ENCODE measurements around the gene RAB15. TPM values are rescaled to one million over a fixed set of nuclear protein-coding genes. Genes with fewer than 3 reads are reported as not detected.

The RAB15 gene
- total and polyA plus RNA-seq, 9 of the 15 experiments (the other 6 are each of a cell fraction or from before 2014, with no cell fraction given) = 0.09 to 0.30 (median 0.16) TPM; not detected in 2

- H3K9me3 ChIP-seq (replicated peaks; ENCODE audit: control insufficient read depth, insufficient read depth, low read depth, low read length) = no peaks in the 10 kb centered on the region
- ChIA-PET CTCF (ENCODE audit: low intra/inter-chr PET ratio) (no interaction called here), POLR2A (interaction anchor here (0.6 to 1.5 kb wide), 3 partner anchors 14 to 68 kb away, joined by 3 to 4 read pairs (median 3); no protein-coding TSS in a partner anchor)
- H2AFZ ChIP-seq (ENCODE audit: low read depth, low read length) = no peak overlapping the region
- in situ Hi-C loops (cut with MboI) = no loop called here
- H3K9me1 ChIP-seq (ENCODE audit: control insufficient read depth, insufficient read depth, low read length) = no peaks in the 10 kb centered on the region
- H3K79me2 ChIP-seq (ENCODE audit: control insufficient read depth, insufficient read depth, low read length) = no peaks in the 10 kb centered on the region
- intact Hi-C loops (cut with micrococcal nuclease) = no loop called here
- TF ChIP-seq OTX1 (CRISPR knock-in tag; IDR thresholded peaks at IDR 0.05) = no peak
- TF ChIP-seq ILK (tag; IDR thresholded peaks at IDR 0.05; ENCODE audit: borderline replicate concordance, low read depth) = no peak
- no peak for TF ChIP-seq FUS (optimal IDR thresholded peaks at IDR 0.05; ENCODE audit: low read depth, low read length)
- H3K4me1 ChIP-seq (replicated peaks in 1 of 2; ENCODE audit: control insufficient read depth in 2 of 2, insufficient read depth in 2 of 2, low read length in 2 of 2) = peaks cover 0 to 3% of the 10 kb centered on the region in 2 experiments; a peak in 2 of 5 replicates
- no peaks in the 10 kb centered on the region for H4K20me1 ChIP-seq (replicated peaks; ENCODE audit: control insufficient read depth, insufficient read depth, low read length)
- no peaks in the 10 kb centered on the region for H3K36me3 ChIP-seq (ENCODE audit: control insufficient read depth, insufficient read depth, low read length)
- no peak overlapping the region for H3K27ac ChIP-seq (ENCODE audit: extremely low read depth, low read depth, low read length)
- 0 out of 4 replicates have a peak overlapping the region, but pooled peaks of 1 of the 2 experiments have one; percentile 32 for H3K9ac ChIP-seq (ENCODE audit: insufficient read depth in 1 of 2, low read depth in 2 of 2, low read length in 2 of 2)
- no peak for DNase-seq (ENCODE audit: extremely low read depth in 1 of 4, low spot score in 3 of 4)
- BruUV-seq (replicated peaks) = no TSS peak
- no peak overlapping the region for H3K4me2 ChIP-seq (ENCODE audit: insufficient read depth, low read length)
- H3K27me3 ChIP-seq (ENCODE audit: control insufficient read depth in 2 of 2, insufficient read depth in 2 of 2, low read length in 2 of 2) = no peaks in the 10 kb centered on the region
- H3K4me3 ChIP-seq = no peak overlapping the region
- ATAC-seq = no peak
- FAIRE-seq = no peak
Observed at GRCh38 chr14:64951724-64952123, 20.4 kb downstream of the RAB15 start.

- H3K27me3 ChIP-seq (ENCODE audit: control insufficient read depth in 2 of 2, insufficient read depth in 2 of 2, low read length in 2 of 2) = no peaks in the 10 kb centered on the region
- 81% methylated on average over 4 of the region's 8 CpGs for WGBS (ENCODE audit: insufficient coverage, low coverage, missing lambda C conversion rate)
- H4K20me1 ChIP-seq (replicated peaks; ENCODE audit: control insufficient read depth, insufficient read depth, low read length) = no peaks in the 10 kb centered on the region
- no peak overlapping the region for H3K4me2 ChIP-seq (ENCODE audit: insufficient read depth, low read length)
- FAIRE-seq = no peak
- no peaks in the 10 kb centered on the region for H3K9me3 ChIP-seq (replicated peaks; ENCODE audit: control insufficient read depth, insufficient read depth, low read depth, low read length)
- CTCF ChIA-PET (ENCODE audit: low intra/inter-chr PET ratio) = no interaction called here
- BruUV-seq (replicated peaks) = no TSS peak
- no peak overlapping the region for H2AFZ ChIP-seq (ENCODE audit: low read depth, low read length)
- no peaks in the 10 kb centered on the region for H3K36me3 ChIP-seq (ENCODE audit: control insufficient read depth, insufficient read depth, low read length)
- no peaks in the 10 kb centered on the region for H3K9me1 ChIP-seq (ENCODE audit: control insufficient read depth, insufficient read depth, low read length)
- H3K9ac ChIP-seq (ENCODE audit: insufficient read depth in 1 of 2, low read depth in 2 of 2, low read length in 2 of 2) = no peak overlapping the region
- no peak overlapping the region for H3K4me3 ChIP-seq
- DNase-seq (ENCODE audit: extremely low read depth in 1 of 4, low spot score in 3 of 4) = no peak
- no peaks in the 10 kb centered on the region for H3K79me2 ChIP-seq (ENCODE audit: control insufficient read depth, insufficient read depth, low read length)
- intact Hi-C loops (cut with micrococcal nuclease) = no loop called here
- POLR2A ChIA-PET = interaction anchor here (0.6 to 1.5 kb wide), 3 partner anchors 14 to 69 kb away, joined by 3 to 4 read pairs (median 3); no protein-coding TSS in a partner anchor
- H3K4me1 ChIP-seq (replicated peaks in 1 of 2; ENCODE audit: control insufficient read depth in 2 of 2, insufficient read depth in 2 of 2, low read length in 2 of 2) = peaks cover 0 to 3% of the 10 kb centered on the region in 2 experiments; a peak in 3 of 5 replicates
- ATAC-seq = no peak
- no peak overlapping the region for H3K27ac ChIP-seq (ENCODE audit: extremely low read depth, low read depth, low read length)
- in situ Hi-C loops (cut with MboI) = no loop called here
- no peak for TF ChIP-seq PHB (CRISPR knock-in tag; IDR thresholded peaks at IDR 0.05)
- no peak for TF ChIP-seq GABPB1 (CRISPR knock-in tag; IDR thresholded peaks at IDR 0.05)
- TF ChIP-seq PKNOX1 (IDR thresholded peaks at IDR 0.05) = no peak
- no peak for TF ChIP-seq ZNF561 (CRISPR knock-in tag; conservative IDR thresholded peaks at IDR 0.05)
- no peak for TF ChIP-seq ZNF280A (IDR thresholded peaks at IDR 0.05; ENCODE audit: low read depth, partially characterized antibody)
- TF ChIP-seq IRF2 (CRISPR knock-in tag; IDR thresholded peaks at IDR 0.05) = no peak
- TF ChIP-seq MAZ (CRISPR knock-in tag; conservative IDR thresholded peaks at IDR 0.05 in 1 of 2, IDR thresholded peaks at IDR 0.05 in 1 of 2) = no peak
- no peak for TF ChIP-seq ZNF408 (CRISPR knock-in tag; IDR thresholded peaks at IDR 0.05; ENCODE audit: low read depth)
- no peak for TF ChIP-seq PHF20 (IDR thresholded peaks at IDR 0.05; ENCODE audit: partially characterized antibody)
- no peak for TF ChIP-seq TFAM (CRISPR knock-in tag; conservative IDR thresholded peaks at IDR 0.05)
- no peak for TF ChIP-seq PHF8 (IDR thresholded peaks at IDR 0.05; ENCODE audit: borderline replicate concordance, low read length)
- TF ChIP-seq RBM25 (IDR thresholded peaks at IDR 0.05; ENCODE audit: low read depth, low read length, severe bottlenecking) = no peak
- no peak for TF ChIP-seq ELF2 (CRISPR knock-in tag; IDR thresholded peaks at IDR 0.05)
Observed at GRCh38 chr14:64951291-64951690, 20.8 kb downstream of the RAB15 start.
